Adrenal gland (tissue), 5 donors: Measurements from ENCODE around the gene CORO2A.

Experiments
- CTCF ChIP-seq, 6 experiments: fragments of 450-650 bp in 4 of 6; fragments of 200-600 bp in 2 of 6; sonication (generic) in 1 of 6; IDR thresholded peaks; 1 replicate in 5 of 6; 2 replicates in 1 of 6; pipeline versions ENCODE4 v1.5.1 to v1.8.0; 2016 to 2021; ENCODE audit warnings: antibody characterized with exemption in 6 of 6, mild to moderate bottlenecking in 2 of 6, moderate library complexity in 1 of 6
- POLR2A ChIP-seq, 2 donors: fragments of 450-650 bp; IDR thresholded peaks; one replicate each; pipeline ENCODE4 v1.6.1; 2017; ENCODE audit warnings: antibody characterized with exemption in 2 of 2, mild to moderate bottlenecking in 2 of 2, moderate library complexity in 1 of 2
- donor health status: DM: no; HTN: no; CAD: no.

DNA sequence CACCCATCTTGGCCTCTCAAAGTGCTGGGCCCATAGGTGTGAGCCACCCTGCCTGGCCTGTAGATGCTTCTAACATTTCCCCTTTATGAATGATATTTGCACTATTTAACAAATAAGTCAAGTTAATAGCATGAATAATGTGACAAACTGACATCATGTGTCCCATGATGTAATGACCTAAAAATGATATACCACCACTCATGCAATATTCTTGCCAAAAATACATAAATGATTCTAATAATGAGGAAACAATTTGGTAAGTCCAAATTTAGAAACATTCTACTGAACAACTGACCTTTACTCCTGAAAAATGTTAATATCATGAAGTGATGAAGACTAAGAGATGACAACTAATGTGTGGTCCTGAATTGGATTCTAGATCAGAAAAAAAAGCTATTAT, 39.9 kb downstream of the CORO2A start:
- TF ChIP-seq CTCF (IDR thresholded peaks at IDR 0.05), result no peak
- no peak for TF ChIP-seq POLR2A (IDR thresholded peaks at IDR 0.05)
